ENCODE measurements around the gene FUNDC2.
A peak's percentile ranks its signal among the peaks of the same experiment; 100 is the strongest.

The FUNDC2 gene

GRCh38 chrX:154987940-154988339, 38.7 kb upstream of the FUNDC2 start:
- Histone ChIP-seq H3K9ac (ENCODE audit: low read length) (no peak overlapping the region), H3K36me3 (ENCODE audit: control insufficient read depth, insufficient read depth, low read length) (no peaks in the 10 kb centered on the region), H3K79me1 (ENCODE audit: low read length) (no peaks in the 10 kb centered on the region), H3K18ac (ENCODE audit: low read length) (no peak overlapping the region), H2BK5ac (ENCODE audit: low read length) (no peak overlapping the region), H3K23ac (ENCODE audit: low read length) (no peak overlapping the region), H3K27me3 (ENCODE audit: insufficient read depth, low read length, poor library complexity) (no peaks in the 10 kb centered on the region), H2BK15ac (replicated peaks; ENCODE audit: low read depth) (no peak overlapping the region), H3K79me2 (ENCODE audit: control insufficient read depth, insufficient read depth, low read length) (no peaks in the 10 kb centered on the region), H3K4ac (ENCODE audit: low read depth, low read length) (no peak overlapping the region), H4K5ac (ENCODE audit: low read length) (no peak overlapping the region), H3K4me3 (ENCODE audit: low read length) (no peak overlapping the region), H3K56ac (ENCODE audit: low read length) (no peak overlapping the region), H2AK5ac (ENCODE audit: low read length) (no peak overlapping the region), H2BK120ac (ENCODE audit: low read depth, low read length) (no peak overlapping the region), H3K27ac (ENCODE audit: low read depth, low read length) (no peak overlapping the region), H3K4me1 (ENCODE audit: control insufficient read depth, low read depth, low read length) (no peaks in the 10 kb centered on the region), H3K4me2 (ENCODE audit: low read length) (no peak overlapping the region), H4K8ac (ENCODE audit: low read depth, low read length) (no peak overlapping the region)
- peak; percentile 18 for DNase-seq
- WGBS (ENCODE audit: extremely low coverage, insufficient coverage, low lambda C conversion rate), result no CpG with 5 or more reads among the region's 3 CpGs

DNA sequence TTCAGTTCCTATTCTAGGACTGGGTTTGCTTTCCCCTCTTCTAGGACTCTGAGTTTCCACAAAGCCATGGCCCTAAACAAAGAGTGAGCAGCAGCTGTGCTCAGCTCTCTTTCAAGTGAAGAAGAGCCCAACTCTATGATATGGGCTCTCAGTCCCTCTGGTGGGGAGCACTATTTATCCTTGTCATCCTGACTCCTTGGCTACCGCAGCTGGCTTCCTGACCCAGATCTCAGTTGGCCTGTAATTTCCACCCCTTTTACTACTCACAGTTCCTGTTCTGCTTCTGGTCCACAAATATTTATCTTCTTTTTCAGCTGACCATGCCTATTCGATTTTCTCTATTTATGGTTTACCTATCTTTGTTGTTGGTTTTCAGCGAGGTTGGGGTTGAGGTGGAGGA, 37.9 kb upstream of the FUNDC2 start:
- no peak overlapping the region for H2BK5ac ChIP-seq (ENCODE audit: low read length)
- WGBS (ENCODE audit: extremely low coverage, insufficient coverage, low lambda C conversion rate), result no CpG with 5 or more reads among the region's 3 CpGs
- H3K79me1 ChIP-seq (ENCODE audit: low read length), result no peaks in the 10 kb centered on the region
- H3K4me3 ChIP-seq (ENCODE audit: low read length), result no peak overlapping the region
- H3K4ac ChIP-seq (ENCODE audit: low read depth, low read length), result peak overlapping the region; percentile 16
- no peak overlapping the region for H4K5ac ChIP-seq (ENCODE audit: low read length)
- H3K79me2 ChIP-seq (ENCODE audit: control insufficient read depth, insufficient read depth, low read length), result no peaks in the 10 kb centered on the region
- H4K8ac ChIP-seq (ENCODE audit: low read depth, low read length), result no peak overlapping the region
- no peak overlapping the region for H3K56ac ChIP-seq (ENCODE audit: low read length)
- H2BK15ac ChIP-seq (replicated peaks; ENCODE audit: low read depth), result no peak overlapping the region
- no peak for DNase-seq
- no peak overlapping the region for H2BK120ac ChIP-seq (ENCODE audit: low read depth, low read length)
- H3K27me3 ChIP-seq (ENCODE audit: insufficient read depth, low read length, poor library complexity), result no peaks in the 10 kb centered on the region
- H3K4me1 ChIP-seq (ENCODE audit: control insufficient read depth, low read depth, low read length), result no peaks in the 10 kb centered on the region
- H3K9ac ChIP-seq (ENCODE audit: low read length), result no peak overlapping the region
- H3K18ac ChIP-seq (ENCODE audit: low read length), result no peak overlapping the region
- H3K4me2 ChIP-seq (ENCODE audit: low read length), result no peak overlapping the region
- H3K27ac ChIP-seq (ENCODE audit: low read depth, low read length), result no peak overlapping the region
- no peak overlapping the region for H2AK5ac ChIP-seq (ENCODE audit: low read length)
- H3K36me3 ChIP-seq (ENCODE audit: control insufficient read depth, insufficient read depth, low read length), result no peaks in the 10 kb centered on the region
- no peak overlapping the region for H3K23ac ChIP-seq (ENCODE audit: low read length)

- Histone ChIP-seq H3K4me3 (ENCODE audit: low read length) (no peak overlapping the region), H4K8ac (ENCODE audit: low read depth, low read length) (no peak overlapping the region), H3K56ac (ENCODE audit: low read length) (no peak overlapping the region), H3K4me1 (ENCODE audit: control insufficient read depth, low read depth, low read length) (no peaks in the 10 kb centered on the region), H4K5ac (ENCODE audit: low read length) (no peak overlapping the region), H3K9ac (ENCODE audit: low read length) (no peak overlapping the region), H3K79me1 (ENCODE audit: low read length) (no peaks in the 10 kb centered on the region), H3K36me3 (ENCODE audit: control insufficient read depth, insufficient read depth, low read length) (no peaks in the 10 kb centered on the region), H3K4me2 (ENCODE audit: low read length) (no peak overlapping the region), H3K27ac (ENCODE audit: low read depth, low read length) (no peak overlapping the region), H3K27me3 (ENCODE audit: insufficient read depth, low read length, poor library complexity) (no peaks in the 10 kb centered on the region), H2AK5ac (ENCODE audit: low read length) (no peak overlapping the region), H3K4ac (ENCODE audit: low read depth, low read length) (no peak overlapping the region), H2BK5ac (ENCODE audit: low read length) (no peak overlapping the region), H3K18ac (ENCODE audit: low read length) (no peak overlapping the region), H3K79me2 (ENCODE audit: control insufficient read depth, insufficient read depth, low read length) (no peaks in the 10 kb centered on the region), H2BK120ac (ENCODE audit: low read depth, low read length) (no peak overlapping the region), H2BK15ac (replicated peaks; ENCODE audit: low read depth) (no peak overlapping the region), H3K23ac (ENCODE audit: low read length) (no peak overlapping the region)
- no CpG with 5 or more reads among the region's 3 CpGs for WGBS (ENCODE audit: extremely low coverage, insufficient coverage, low lambda C conversion rate)
- DNase-seq, result no peak
Measured at GRCh38 chrX:154990496-154990895, 36.1 kb upstream of the FUNDC2 start.

- H4K5ac ChIP-seq (ENCODE audit: low read length), result no peak overlapping the region
Measured at GRCh38 chrX:154991039-154991438, 35.6 kb upstream of the FUNDC2 start.

GRCh38 chrX:154991476-154991875, 35.2 kb upstream of the FUNDC2 start:
- no peaks in the 10 kb centered on the region for H3K79me1 ChIP-seq (ENCODE audit: low read length)
- H2AK5ac ChIP-seq (ENCODE audit: low read length), result no peak overlapping the region
- no peaks in the 10 kb centered on the region for H3K27me3 ChIP-seq (ENCODE audit: insufficient read depth, low read length, poor library complexity)
- H3K4me2 ChIP-seq (ENCODE audit: low read length), result no peak overlapping the region
- H3K4ac ChIP-seq (ENCODE audit: low read depth, low read length), result no peak overlapping the region
- DNase-seq, result no peak
- H3K79me2 ChIP-seq (ENCODE audit: control insufficient read depth, insufficient read depth, low read length), result no peaks in the 10 kb centered on the region
- H3K9ac ChIP-seq (ENCODE audit: low read length), result no peak overlapping the region
- H3K36me3 ChIP-seq (ENCODE audit: control insufficient read depth, insufficient read depth, low read length), result no peaks in the 10 kb centered on the region
- H2BK120ac ChIP-seq (ENCODE audit: low read depth, low read length), result no peak overlapping the region
- no peak overlapping the region for H4K8ac ChIP-seq (ENCODE audit: low read depth, low read length)
- no peak overlapping the region for H3K27ac ChIP-seq (ENCODE audit: low read depth, low read length)
- H2BK5ac ChIP-seq (ENCODE audit: low read length), result no peak overlapping the region
- no peak overlapping the region for H4K5ac ChIP-seq (ENCODE audit: low read length)
- H3K18ac ChIP-seq (ENCODE audit: low read length), result no peak overlapping the region
- no peaks in the 10 kb centered on the region for H3K4me1 ChIP-seq (ENCODE audit: control insufficient read depth, low read depth, low read length)
- no peak overlapping the region for H3K56ac ChIP-seq (ENCODE audit: low read length)
- no peak overlapping the region for H3K4me3 ChIP-seq (ENCODE audit: low read length)
- WGBS (ENCODE audit: extremely low coverage, insufficient coverage, low lambda C conversion rate), result 100% methylated on average over 1 of the region's 1 CpG
- H2BK15ac ChIP-seq (replicated peaks; ENCODE audit: low read depth), result no peak overlapping the region
- H3K23ac ChIP-seq (ENCODE audit: low read length), result no peak overlapping the region

More at GRCh38 chrX:154991039-154991438, 35.6 kb upstream of the FUNDC2 start:
- H3K18ac ChIP-seq (ENCODE audit: low read length), result no peak overlapping the region
- no peak overlapping the region for H3K4ac ChIP-seq (ENCODE audit: low read depth, low read length)
- H3K4me3 ChIP-seq (ENCODE audit: low read length), result no peak overlapping the region
- no CpG with 5 or more reads among the region's 3 CpGs for WGBS (ENCODE audit: extremely low coverage, insufficient coverage, low lambda C conversion rate)
- H3K27ac ChIP-seq (ENCODE audit: low read depth, low read length), result no peak overlapping the region
- H3K79me2 ChIP-seq (ENCODE audit: control insufficient read depth, insufficient read depth, low read length), result no peaks in the 10 kb centered on the region
- H2BK120ac ChIP-seq (ENCODE audit: low read depth, low read length), result no peak overlapping the region
- H2BK5ac ChIP-seq (ENCODE audit: low read length), result no peak overlapping the region
- H3K4me2 ChIP-seq (ENCODE audit: low read length), result no peak overlapping the region
- H3K27me3 ChIP-seq (ENCODE audit: insufficient read depth, low read length, poor library complexity), result no peaks in the 10 kb centered on the region
- no peak overlapping the region for H4K8ac ChIP-seq (ENCODE audit: low read depth, low read length)
- H3K9ac ChIP-seq (ENCODE audit: low read length), result no peak overlapping the region
- no peak overlapping the region for H2AK5ac ChIP-seq (ENCODE audit: low read length)
- DNase-seq, result no peak
- no peaks in the 10 kb centered on the region for H3K36me3 ChIP-seq (ENCODE audit: control insufficient read depth, insufficient read depth, low read length)
- H3K79me1 ChIP-seq (ENCODE audit: low read length), result no peaks in the 10 kb centered on the region
- H3K56ac ChIP-seq (ENCODE audit: low read length), result no peak overlapping the region
- no peak overlapping the region for H2BK15ac ChIP-seq (replicated peaks; ENCODE audit: low read depth)
- H3K23ac ChIP-seq (ENCODE audit: low read length), result no peak overlapping the region
- H3K4me1 ChIP-seq (ENCODE audit: control insufficient read depth, low read depth, low read length), result no peaks in the 10 kb centered on the region

DNA sequence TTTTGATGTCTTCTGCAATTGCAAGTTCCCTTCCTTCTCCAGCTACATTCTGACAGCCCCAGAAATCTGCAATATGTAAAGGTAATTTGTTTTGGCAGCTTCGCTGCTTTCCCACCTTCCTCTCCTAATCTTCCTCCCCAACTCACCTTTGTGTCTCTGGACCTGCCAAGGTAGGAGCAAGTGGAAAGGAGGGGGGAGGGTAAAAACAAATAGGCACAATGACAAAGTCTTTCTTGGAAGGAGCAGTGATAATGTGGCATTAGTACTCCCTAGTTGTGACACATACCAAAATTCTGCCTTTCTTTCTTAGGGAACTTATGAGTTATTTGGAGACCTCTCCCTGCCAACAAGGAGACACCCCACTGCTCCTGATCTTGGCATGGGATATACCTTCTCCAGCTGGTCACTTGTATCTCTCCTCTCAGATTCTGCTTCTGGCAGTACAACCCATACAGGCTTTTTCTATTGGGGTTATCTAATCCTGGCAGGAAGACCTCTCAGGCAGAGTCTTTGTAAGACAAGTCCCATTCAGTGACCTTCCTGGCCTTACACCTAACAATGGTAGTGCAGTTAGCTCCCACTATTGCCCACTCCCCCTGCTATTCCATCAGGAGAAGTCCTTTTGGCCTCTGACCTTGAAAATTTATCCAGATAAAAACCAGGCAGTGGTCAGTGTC, 28.3 kb upstream of the FUNDC2 start:
- H3K79me1 ChIP-seq (ENCODE audit: low read length), result no peaks in the 10 kb centered on the region
- H2BK5ac ChIP-seq (ENCODE audit: low read length), result no peak overlapping the region
- no peaks in the 10 kb centered on the region for H3K79me2 ChIP-seq (ENCODE audit: control insufficient read depth, insufficient read depth, low read length)
- DNase-seq, result no peak
- no peak overlapping the region for H3K56ac ChIP-seq (ENCODE audit: low read length)
- H2BK120ac ChIP-seq (ENCODE audit: low read depth, low read length), result no peak overlapping the region
- no peaks in the 10 kb centered on the region for H3K36me3 ChIP-seq (ENCODE audit: control insufficient read depth, insufficient read depth, low read length)
- no peak overlapping the region for H3K23ac ChIP-seq (ENCODE audit: low read length)
- H2BK15ac ChIP-seq (replicated peaks; ENCODE audit: low read depth), result no peak overlapping the region
- no CpG with 5 or more reads among the region's 1 CpG for WGBS (ENCODE audit: extremely low coverage, insufficient coverage, low lambda C conversion rate)
- H3K27ac ChIP-seq (ENCODE audit: low read depth, low read length), result no peak overlapping the region
- no peak overlapping the region for H3K4me3 ChIP-seq (ENCODE audit: low read length)
- no peaks in the 10 kb centered on the region for H3K27me3 ChIP-seq (ENCODE audit: insufficient read depth, low read length, poor library complexity)
- H3K18ac ChIP-seq (ENCODE audit: low read length), result no peak overlapping the region
- H3K4me2 ChIP-seq (ENCODE audit: low read length), result no peak overlapping the region
- H3K4ac ChIP-seq (ENCODE audit: low read depth, low read length), result no peak overlapping the region
- H4K5ac ChIP-seq (ENCODE audit: low read length), result no peak overlapping the region
- H3K9ac ChIP-seq (ENCODE audit: low read length), result no peak overlapping the region
- H4K8ac ChIP-seq (ENCODE audit: low read depth, low read length), result no peak overlapping the region
- H3K4me1 ChIP-seq (ENCODE audit: control insufficient read depth, low read depth, low read length), result no peaks in the 10 kb centered on the region
- H2AK5ac ChIP-seq (ENCODE audit: low read length), result no peak overlapping the region

Measured in mesendoderm (in vitro differentiated cells).